ENCODE results near the gene ALKBH3.

Gene ALKBH3

DNA sequence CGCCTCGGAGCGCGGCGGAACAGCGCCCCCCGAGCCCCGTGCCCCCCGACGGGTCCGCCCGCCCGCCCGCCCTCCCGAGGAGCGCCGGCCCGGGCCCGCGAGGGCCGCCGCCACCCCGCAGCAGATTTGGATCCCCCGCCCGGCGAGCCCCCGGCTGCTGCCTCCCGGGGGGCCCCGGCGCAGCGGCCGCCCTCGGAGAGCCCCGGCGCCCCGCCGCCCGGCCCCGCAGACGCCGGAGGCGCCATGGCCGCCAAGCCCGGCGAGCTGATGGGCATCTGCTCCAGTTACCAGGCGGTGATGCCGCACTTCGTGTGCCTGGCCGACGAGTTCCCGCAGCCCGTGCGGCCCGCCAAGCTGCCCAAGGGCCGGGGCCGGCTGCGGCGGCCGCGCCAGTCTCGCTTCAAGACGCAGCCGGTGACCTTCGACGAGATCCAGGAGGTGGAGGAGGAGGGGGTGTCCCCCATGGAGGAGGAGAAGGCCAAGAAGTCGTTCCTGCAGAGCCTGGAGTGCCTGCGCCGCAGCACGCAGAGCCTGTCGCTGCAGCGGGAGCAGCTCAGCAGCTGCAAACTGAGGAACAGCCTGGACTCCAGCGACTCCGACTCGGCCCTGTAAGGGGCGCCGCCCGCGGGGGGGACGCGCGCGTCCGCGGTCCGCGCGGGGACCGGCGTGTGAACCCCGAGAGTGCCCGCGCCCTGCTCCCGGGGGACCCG is 62.2 kb downstream of the ALKBH3 start:
- no peak for DNase-seq

DNA sequence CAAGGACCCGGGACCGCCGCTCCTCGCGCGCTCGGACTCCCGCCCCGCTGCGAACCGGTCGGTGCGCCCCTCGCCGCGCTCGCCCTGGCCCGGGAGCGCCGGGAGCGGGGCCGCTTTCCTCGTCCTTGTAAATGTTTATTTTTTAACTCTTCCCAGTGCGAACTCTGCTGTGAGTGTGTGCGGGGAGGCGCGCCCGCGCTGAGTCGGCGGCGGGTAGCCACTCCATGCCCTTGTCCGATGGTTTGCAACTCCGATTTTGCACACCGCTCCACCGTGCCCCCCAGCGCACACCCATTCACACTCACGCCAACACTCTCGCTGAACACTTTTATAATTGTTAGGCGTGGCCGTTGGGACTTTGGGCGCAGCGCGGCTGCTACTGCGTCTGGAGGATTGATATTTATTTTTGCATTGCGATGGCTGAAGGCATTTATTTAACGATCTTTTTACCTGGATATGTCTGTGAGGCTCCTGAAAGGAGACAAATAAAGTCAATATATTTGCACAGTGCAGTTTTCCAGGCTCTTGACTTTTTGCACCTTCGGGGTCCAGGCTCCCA is 62.8 kb downstream of the ALKBH3 start:
- no peak for DNase-seq

DNA sequence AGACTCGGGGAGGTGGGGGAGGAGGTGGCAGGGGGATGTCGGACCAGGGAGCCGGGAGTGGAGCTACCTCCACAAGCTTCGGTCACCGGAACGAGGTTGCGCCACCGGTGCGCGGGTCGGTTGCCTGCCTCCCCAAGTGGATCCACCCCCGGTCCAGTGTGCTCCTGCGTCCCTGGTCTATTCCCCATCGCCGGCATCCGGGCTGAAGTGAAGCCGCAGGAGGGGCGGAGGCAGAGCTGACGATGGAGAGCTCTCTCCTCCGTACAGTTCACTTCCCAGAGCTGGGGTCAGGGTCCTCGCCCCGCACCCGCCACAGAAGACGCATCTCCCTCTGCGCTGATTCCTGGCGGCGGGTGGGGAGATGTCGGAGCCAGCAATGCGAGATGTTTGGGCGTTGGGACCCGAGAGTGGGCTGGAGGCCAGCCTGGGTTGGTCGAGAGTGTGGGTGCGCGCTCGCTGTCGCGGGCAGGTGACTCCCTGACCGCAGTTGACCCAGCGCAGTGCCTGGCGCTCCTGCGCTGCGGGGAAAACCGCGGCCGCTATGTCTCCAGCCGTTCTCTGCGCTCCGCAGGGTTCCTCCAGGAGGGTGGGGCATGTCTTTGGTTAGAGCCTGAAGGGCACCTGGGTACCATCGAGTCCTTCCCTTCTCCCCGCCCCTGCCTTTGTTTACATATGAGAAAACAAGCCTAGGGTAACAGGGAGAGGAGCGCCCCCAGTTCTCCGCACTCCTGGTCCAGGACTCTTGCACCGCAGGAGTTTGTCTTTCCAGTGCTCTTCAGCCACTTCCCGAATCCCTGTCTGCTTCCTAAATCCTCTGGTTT is 63.5 kb downstream of the ALKBH3 start:
- no peak for DNase-seq

DNA sequence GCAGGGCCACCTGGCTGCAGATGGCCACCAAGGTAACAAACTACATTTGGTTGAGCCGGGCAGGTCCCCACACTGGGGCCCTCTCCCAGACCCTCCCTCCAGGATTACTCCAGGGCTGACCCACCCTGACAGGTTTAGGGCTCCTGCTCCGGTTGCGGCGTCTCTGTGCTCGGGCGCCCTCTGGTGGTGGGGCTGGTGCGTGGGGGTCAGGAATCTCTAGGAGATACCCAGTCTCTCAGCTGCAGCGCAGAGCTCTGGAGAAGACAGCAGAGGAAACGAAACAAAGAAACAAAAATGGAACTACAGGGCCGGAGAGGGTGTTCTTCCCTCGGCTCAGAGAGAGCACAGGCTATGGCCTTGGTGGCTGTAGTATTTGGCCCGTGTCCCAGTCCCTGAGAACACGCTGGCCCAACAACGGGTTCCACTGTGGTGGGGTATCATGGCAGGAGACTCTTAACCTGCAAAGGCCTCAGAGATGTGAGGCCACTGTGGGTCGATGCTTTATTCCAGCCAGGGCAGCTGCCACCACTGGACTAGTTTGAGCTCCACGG is 64.2 kb downstream of the ALKBH3 start:
- DNase-seq, result no peak

DNA sequence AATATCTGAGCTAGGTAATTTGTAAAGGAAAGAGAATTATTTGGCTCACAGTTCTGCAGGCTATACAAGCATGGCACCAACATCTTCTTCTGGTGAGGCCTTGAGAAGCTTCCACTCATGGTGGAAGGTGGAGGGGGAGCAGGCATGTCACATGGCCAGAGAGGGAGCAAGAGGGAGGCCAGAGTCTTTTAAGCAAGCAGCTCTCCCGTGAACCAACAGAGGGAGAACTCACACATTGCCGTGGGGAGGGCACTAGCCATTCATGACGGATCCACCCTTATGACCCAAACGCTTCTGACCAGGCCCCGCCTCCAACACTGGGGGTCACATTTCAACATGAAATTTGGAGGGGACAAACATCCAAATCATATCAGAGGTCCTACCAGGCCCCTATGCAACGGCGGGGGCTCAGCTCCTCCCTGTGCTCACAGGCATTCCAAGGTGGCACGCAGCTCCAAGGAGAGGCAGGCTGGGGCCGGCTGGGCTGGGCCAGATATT is 66.4 kb downstream of the ALKBH3 start:
- peak; percentile 73 for DNase-seq

DNA sequence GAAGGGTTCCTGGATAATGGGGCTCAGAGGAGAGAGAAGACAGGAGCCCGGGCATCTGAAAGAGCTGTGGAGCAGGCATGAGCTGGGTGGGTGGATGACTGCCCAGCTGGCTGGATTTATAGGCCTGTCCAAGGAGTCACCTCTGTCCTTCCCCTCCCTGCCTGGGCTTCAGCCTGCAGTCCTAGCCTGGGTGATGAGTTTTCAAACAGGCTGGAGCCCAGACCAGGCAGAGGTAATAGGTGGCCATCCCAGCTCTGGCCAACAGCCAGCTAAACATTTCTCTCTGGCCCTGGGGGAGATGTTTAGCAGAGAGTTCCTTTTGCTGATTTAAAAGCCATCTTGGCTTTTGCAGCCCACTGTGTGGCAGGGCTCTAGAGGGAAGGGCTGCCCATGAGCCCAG is 67.2 kb downstream of the ALKBH3 start:
- DNase-seq, result no peak

DNA sequence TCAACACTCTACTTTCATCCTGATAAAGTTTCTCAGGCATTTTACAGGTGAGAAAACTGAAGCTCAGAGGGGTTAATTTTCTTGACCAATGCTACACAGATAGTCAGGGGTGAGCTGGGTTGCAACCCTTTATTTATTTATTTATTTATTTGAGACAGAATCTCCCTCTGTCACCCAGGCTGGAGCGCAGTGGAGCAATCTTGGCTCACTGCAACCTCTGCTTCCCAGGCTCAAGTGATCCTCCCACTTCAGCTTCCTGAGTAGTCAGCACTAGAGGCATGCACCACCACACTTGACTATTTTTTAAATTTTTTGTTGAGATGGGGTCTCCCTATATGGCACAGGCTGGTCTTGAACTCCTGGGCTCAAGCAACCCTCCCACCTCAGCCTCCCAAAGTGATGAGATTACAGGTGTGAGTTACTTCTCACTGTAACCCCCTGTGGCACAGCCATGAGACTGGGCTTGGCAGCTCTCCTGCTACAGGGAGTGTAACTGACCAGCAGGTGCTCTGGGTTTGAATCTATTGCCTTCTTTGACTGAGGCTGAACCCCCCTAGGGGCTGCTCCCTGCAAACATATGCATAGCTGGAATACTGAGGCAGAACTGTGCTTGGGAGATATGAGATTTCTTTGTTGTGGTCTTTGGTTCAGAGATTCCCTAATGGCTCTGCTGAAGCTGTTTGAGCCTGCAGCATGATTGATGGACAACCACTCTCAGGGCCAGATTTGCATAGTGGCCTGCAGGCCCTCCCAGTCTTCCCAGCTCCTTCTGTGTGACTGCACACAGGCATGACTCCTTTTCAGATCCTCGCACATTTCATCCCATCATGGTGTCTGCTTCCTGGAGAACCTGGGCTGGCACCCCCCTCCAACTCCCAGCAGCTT is 68.0 kb downstream of the ALKBH3 start:
- DNase-seq, result no peak

DNA sequence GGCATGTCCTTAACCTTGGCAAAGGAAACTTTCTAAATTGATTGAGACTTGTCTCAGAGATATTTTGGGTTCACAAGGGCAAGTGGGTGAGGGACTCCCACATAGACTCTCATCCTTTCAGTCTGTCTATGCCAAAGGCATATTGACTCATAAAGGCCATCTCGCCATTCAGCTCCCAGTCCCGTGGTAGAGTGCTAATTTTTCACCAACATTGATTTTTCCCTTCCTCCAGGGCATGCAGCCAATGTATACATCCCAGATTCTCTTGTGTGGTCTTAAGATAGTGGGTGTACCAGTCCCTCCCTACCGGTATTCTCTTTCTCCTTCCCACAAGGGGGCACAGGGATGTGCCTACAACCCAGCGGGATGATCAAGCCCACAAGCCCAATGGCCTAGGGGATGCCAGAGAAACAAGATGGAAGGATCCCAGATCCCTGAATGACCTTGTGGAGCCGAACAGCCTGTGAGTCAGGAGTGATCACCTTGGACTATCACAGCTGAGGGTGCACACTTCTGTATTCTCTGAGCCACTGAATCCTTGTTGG is 69.8 kb downstream of the ALKBH3 start:
- DNase-seq, result no peak

DNA sequence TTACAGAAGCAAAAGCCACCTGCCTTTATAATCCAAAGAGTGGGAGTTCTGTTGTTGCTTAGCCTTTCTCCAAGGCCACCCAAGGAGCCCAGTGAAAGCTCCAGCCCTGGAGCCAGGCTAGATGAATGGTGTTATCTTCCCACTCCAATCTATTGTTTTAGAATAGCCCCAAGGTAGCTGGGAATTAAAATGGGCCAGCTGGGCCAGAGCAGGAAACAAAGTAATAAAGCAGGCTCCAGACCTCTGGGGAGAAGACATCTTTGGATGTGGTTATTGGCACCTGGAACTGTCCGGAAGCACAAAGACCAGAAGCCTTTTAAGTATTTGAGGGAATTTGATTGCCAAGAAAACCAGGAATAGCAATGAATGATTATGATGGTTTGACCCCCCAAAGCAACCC is 70.6 kb downstream of the ALKBH3 start:
- DNase-seq, result no peak

DNA sequence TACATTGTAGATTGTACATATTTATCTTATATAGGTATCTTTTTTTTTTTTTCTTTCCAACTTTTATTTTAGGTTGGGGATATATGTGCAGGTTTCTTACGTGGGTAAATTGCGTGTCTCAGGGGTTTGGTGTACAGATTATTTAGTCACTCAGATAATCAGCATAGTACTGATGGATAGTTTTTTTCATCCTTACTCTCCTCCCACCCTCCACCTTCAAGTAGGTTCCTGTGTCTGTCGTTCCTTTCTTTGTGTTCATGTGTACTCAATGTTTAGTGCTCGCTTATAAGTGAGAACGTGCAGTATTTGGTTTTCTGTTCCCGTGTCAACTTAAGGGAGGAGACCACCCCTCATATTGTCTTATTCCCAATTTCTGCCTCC is 71.4 kb downstream of the ALKBH3 start:
- no peak for DNase-seq

DNA sequence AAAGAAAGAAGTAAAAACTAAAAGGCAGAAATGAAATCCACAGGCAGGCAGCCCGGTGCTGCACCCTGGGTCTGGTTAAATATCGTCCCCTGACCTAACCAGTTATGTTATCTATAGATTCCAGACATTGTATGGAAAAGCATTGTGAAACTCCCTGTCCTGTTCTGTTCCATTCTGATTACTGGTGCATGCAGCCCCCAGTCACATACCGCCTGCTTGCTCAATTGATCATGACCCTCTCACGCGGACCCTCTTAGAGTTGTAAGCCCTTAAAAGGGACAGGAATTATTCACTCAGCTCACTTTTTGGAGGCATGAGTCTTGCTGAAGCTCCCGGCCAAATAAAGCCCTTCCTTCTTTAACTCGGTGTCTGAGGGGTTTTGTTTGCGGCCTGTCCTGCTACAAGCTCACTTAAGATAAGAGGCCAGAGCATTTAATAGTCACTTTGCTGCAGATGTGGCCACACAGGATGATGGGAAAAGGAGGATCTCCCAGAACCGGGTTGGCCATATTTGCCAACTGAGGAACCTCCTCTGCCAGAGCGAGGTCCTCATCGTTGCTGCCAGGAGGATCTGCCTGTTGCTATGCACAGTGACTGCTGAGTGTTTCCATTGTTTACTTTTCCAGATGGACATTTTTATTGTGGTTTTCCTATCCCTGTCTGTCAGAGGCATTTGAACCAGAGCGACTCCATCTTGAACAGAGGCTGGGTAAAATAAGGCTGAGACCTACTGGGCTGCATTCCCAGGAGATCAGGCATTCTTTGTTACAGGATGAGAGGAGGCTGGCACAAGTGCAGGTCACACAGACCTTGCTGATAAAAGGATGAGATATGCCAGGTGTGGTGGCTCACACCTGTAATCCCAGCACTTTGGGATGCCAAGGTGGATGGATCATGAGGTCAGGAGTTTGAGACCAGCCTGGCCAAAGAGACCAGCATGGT is 72.0 kb downstream of the ALKBH3 start:
- DNase-seq, result no peak

DNA sequence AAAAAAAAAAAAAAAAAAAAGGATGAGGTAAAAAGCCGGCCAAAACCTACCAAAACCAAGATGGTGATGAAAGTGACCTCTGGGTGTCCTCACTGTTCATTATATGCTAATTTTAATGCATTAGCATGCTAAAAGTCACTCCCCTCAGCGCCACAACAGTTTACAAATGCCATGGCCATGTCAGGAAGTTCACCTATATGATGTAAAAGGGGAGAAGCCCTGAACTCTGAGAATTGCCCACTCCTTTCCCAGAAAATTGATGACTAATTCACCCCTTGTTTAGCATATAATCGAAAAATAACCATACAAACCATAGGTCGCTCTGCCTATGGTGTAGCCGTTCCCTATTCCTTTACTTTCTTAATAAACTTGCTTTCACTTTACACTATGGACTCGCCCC is 72.9 kb downstream of the ALKBH3 start:
- no peak for DNase-seq

DNA sequence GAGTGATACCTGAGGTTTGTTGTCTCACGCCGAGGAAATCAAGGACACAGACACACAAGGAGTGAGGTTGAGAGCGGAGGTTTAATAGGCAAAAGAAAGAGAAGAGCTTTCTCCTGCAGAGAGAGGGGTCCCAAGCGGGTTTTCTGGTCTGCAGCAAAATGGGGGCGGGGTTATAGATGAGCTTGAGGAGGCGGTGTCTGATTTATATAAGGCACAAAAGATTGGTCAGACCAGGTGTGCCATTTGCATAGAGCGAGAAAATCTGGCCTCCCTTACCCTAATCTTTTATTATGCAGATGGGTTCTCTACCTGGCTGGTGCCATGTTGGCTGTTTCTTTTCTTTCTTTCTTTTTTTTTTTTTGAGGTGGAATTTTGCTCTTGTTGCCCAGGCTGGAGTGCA is 73.6 kb downstream of the ALKBH3 start:
- DNase-seq, result no peak

DNA sequence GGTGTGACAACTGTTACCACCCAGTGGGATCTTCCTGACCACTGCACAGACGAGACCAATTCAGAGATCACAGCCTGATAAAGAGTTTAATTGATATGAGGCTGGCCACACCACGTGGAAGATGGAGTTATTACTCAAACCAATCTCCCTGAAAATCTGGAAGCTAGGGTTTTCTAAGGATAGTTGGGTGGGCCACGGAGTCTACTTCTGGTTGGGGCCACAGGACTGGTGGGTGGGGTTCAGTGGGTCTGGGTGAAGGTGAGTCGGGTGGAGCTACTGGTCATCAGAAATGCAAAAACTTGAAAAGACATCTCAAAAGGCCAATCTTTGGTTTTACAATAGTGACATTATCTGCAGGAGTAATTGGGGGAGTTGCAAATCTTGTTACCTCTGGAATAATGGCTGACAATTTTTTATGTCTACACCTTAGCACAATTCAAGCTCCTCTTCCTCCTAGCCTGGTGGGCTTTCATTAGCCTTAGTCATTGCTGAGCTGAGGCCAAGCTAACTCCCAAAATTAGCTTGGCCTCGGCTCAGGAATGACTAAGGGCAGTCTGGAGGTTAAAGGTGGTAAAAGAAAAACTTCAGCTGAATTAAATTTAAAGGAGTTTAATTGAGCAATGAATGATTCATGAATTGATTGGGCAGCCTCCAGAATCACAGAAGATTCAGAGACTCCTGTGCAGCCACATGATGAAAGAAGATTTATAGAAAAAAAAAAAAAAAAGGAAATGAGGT is 74.9 kb downstream of the ALKBH3 start:
- no peak for DNase-seq

DNA sequence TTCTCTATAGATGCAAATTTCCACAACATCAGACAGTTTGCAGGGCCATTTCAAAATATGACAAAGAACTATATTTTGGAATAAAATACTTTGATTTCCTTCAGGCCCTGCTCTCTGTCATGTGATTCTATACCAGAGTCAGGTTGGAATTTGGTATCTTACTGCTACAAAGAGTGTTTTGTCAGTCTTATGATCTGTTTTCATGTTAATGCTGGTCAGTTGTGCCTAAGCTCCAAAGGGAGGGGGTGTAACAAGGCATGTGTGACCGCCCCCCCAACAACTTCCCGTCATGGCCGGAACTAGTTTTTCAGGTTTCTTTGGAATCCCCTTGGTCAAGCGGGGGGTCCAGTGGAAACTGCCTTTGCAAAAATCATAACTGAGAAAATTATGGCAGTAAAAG is 76.9 kb downstream of the ALKBH3 start:
- DNase-seq, result no peak

DNA sequence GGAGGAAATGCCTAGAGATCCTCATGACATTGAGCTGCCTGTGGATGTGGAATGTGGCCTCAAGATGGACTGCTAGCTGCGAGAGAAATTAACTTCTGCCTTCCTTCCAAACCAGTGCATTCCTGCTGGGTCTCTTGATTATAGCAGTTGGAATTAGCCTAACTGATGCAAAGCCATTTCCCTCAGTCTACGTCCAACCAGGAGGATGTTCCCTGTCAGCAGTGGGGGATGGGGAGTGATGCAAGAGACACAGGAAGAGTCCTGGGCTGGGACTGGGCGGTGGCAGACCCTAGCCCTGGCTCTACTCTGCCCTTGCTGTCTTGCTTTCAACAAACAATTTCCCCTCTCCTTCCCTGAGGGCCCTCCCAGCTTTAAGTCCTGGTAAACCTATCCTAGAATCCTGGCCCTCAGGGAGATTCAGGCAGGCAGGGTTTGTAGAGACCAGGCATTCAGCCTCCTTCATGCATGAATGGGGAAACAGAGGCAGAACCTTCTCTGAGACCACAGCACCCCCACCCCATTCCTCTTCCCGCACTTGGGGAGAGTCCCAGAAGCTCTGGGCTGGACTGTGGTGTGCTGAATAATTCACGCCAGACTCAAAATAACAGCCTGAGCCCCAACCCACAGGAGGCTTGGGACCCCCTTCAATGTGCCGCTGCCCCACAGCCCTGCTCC is 78.8 kb downstream of the ALKBH3 start:
- peak; percentile 68 for DNase-seq

DNA sequence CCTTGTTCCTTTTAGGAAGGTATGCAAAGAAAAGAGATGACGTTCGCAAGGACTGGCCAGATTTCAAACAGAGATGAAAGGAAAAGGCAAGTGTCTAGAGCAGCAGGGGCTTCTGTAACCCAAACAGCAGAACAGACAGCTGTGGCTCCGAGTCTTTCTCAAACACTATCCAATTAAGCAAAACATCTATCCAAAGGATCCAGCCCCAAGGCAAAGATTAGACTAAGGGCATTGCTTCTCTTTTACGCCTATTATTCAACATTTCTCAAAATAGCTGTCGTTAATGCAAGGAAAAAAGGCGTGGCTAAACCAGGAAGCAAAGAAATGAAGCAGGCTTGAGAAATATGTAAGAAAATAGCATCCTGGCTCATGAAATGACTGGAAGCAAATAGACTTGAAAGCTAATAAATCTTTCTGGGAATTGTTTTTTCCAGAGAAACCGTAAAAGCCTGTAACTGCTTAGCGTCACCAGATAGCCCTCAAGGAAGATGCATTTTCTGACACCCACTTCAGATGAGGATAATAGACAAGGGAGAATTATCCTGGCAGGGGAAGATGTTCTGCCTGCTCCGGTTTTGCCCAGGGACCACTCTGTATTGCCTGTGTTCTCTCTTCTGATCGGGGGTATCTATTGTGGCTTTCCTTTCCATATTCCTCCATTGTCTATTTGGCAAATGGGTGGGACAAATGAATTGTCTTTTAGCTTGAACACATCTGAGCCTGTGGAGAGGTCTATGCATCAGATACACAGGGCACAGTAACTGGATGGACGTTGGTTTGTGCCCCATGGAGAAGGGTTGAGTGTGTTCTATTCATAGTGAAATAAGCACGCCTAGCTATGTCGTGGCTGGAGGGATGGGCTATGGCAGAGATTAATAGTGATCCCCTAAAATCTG is 82.0 kb downstream of the ALKBH3 start:
- DNase-seq, result peak; percentile 40

DNA sequence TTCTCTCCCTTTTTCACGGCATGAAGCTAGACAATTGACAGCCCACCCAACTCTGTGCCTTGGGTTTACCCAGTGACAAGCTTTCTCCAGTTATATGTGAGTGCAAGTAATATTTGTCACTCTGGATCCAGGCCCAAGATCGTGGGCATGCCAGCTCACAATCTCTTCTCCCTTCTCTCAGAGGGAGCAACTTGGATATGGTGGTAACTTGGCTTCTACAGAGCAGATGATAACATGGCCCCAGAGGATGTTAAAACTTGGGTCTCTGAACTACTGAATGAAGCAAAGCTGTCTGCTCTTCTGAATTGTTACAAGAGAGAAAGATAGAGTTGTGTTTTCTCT is 82.6 kb downstream of the ALKBH3 start:
- DNase-seq, result no peak

DNA sequence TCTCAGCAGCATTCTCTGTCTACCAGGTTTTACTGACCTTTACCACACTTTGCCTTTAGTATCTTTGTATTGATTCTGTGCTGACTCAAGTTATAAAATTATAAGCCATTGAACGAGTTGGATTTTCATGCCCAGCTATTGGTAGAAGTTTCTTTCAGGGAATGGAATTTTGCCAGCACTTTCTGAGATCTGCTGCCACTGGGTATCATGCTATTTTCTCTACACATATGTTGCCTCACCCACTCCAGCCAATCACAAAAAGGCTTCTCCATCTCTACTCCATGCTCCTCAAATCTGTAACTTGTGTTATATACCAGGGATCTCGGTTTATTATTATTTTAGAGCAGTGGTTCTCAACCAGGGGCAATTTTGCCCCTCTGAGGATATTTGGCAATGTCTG is 87.0 kb downstream of the ALKBH3 start:
- no peak for DNase-seq

All from fibroblast of skin of scalp (primary cell).